Muscle of leg (tissue), 16 donors: ENCODE data around the gene CLN6. TPM values are rescaled to one million over a fixed set of nuclear protein-coding genes. Genes with fewer than 3 reads are reported as not detected.

Experiments used
- DNase-seq: peaks from one replicate; pipeline ENCODE4 v3.0.0; 2013
- H3K27ac ChIP-seq: one replicate; pipeline ENCODE4 v1.5.1; 2013; ENCODE audit warnings: mild to moderate bottlenecking, low read length, control low read depth
- H3K27me3 ChIP-seq: one replicate; pipeline ENCODE4 v1.6.1; 2013; ENCODE audit warnings: low read length; ENCODE audit not compliant: control insufficient read depth, insufficient read depth
- H3K36me3 ChIP-seq: one replicate; pipeline ENCODE4 v1.6.1; 2013; ENCODE audit warnings: low read length; ENCODE audit not compliant: control insufficient read depth, insufficient read depth
- H3K4me1 ChIP-seq: one replicate; pipeline ENCODE4 v1.6.1; 2013; ENCODE audit warnings: low read length; ENCODE audit not compliant: control insufficient read depth, insufficient read depth
- H3K4me3 ChIP-seq: one replicate; pipeline ENCODE4 v1.5.1; 2013; ENCODE audit warnings: low read length, control low read depth
- H3K9me3 ChIP-seq: replicated peaks from 2 replicates; pipeline ENCODE4 v1.6.1; 2013; ENCODE audit warnings: low read depth, low read length; ENCODE audit not compliant: control insufficient read depth
- WGBS: methylation state at CpG from one replicate; pipeline ENCODE4 v1.1.5; 2013; ENCODE audit warnings: missing lambda C conversion rate; ENCODE audit not compliant: insufficient coverage; 5-methylcytosine and 5-hydroxymethylcytosine counted together
- long read RNA-seq, 11 donors: transcript quantifications; one replicate each; lab custom pipeline, GENCODE V29; 2026
- polyA plus RNA-seq, 8 donors: library from polyadenylated mRNA; unstranded; fragments of 120-200 nt; gene quantifications; one replicate each; pipeline versions ENCODE4 v1.2.1 to v1.2.3, GENCODE V29; 2013; ENCODE audit warnings: inconsistent platforms in 1 of 8, low replicate concordance in 1 of 8; ENCODE audit not compliant: insufficient read length in 8 of 8, insufficient read depth in 1 of 8
- total RNA-seq: library from RNA; stranded (reverse); fragments of 120-200 nt; gene quantifications from one replicate; pipeline ENCODE4 v1.2.4, GENCODE V29; 2013

CLN6 gene
- total RNA-seq (8.2 TPM), polyA plus RNA-seq (10 to 100 TPM; 15.7 to 22.0 (median 18.6) TPM)
- long read RNA-seq, donor 1, partial matches to known transcripts = 0 of 2 reads
- long read RNA-seq, donor 1, other reads (novel, unspliced or antisense) = 0 of 2 reads
- long read RNA-seq, donor 2, partial matches to known transcripts = 0 of 2 reads
- long read RNA-seq, donor 2, other reads (novel, unspliced or antisense) = 0 of 2 reads
- long read RNA-seq, donor 3, transcript CLN6-201 (7 exons, 2,243 nt) = major isoform, 8 of 9 reads
- long read RNA-seq, donor 3, partial matches to known transcripts = 0 of 9 reads
- long read RNA-seq, donor 3, other reads (novel, unspliced or antisense) = 0 of 9 reads
- long read RNA-seq, donor 4, transcript CLN6-201 (7 exons, 2,243 nt) = major isoform, 7 of 8 reads
- long read RNA-seq, donor 4, partial matches to known transcripts = 0 of 8 reads
- long read RNA-seq, donor 4, other reads (novel, unspliced or antisense) = 0 of 8 reads
- long read RNA-seq, donor 5, transcript CLN6-201 (7 exons, 2,243 nt) = major isoform, 8 of 12 reads
- long read RNA-seq, donor 5, partial matches to known transcripts = 0 of 12 reads
- long read RNA-seq, donor 5, other reads (novel, unspliced or antisense) = 0 of 12 reads
- long read RNA-seq, donor 6, transcript CLN6-201 (7 exons, 2,243 nt) = major isoform, 7 of 10 reads
- long read RNA-seq, donor 6, partial matches to known transcripts = 0 of 10 reads
- long read RNA-seq, donor 6, other reads (novel, unspliced or antisense) = 0 of 10 reads
- long read RNA-seq, donor 7, partial matches to known transcripts = 0 of 5 reads
- long read RNA-seq, donor 7, other reads (novel, unspliced or antisense) = 0 of 5 reads
- long read RNA-seq, donor 8, partial matches to known transcripts = 0 of 3 reads
- long read RNA-seq, donor 8, other reads (novel, unspliced or antisense) = 0 of 3 reads
- long read RNA-seq, donor 9, partial matches to known transcripts = 0 of 7 reads
- long read RNA-seq, donor 9, other reads (novel, unspliced or antisense) = 0 of 7 reads
- long read RNA-seq, donor 10, partial matches to known transcripts = 0 of 7 reads
- long read RNA-seq, donor 10, other reads (novel, unspliced or antisense) = 0 of 7 reads
- long read RNA-seq, donor 11, partial matches to known transcripts = 0 of 2 reads
- long read RNA-seq, donor 11, other reads (novel, unspliced or antisense) = 0 of 2 reads

DNA sequence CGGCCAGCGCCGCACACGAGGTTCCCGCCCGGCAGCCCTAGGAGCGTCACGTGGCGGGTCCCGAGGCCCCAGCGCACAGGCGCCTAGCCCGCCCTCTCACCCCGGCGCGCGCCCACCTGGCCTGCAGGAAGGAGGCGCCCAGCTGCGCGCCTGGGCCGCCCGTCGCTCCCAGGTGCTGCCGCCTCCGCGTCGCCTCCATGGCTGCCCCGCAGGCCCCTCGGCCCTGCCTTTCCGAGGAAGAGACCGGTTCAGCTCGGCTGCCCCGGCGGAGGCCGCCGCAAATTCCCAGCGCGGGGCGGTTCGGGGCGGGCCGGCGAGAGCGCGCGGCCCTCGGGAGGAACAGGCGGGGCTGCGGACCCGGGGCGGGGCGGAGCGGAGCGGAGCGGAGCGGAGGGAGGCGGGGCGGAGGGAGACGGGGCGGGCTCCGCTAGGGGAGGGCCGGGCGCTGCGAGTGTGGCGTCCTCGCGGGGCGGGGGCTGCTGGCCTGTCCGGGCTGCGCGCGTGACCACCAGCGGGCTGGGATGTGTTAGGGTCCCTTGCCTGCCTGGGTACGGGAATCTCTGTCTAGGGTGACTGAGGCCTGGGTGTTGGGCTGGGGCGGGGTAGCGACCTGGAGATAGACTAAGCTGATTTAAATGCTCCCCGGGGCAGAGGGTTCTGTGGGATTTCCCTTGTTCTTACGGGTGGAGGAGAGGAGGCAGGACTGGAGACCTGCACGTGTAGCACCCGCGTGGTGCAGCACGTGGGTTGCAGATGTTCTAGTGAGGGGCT is at the start of gene CLN6:
CLN6 (minus strand) TSS at position 343 of the 771 bp plus-strand sequence; CDS start at position 199, 144 bp downstream.
- Histone ChIP-seq H3K27me3 (no peaks in the 10 kb centered on the region), H3K4me3 (peak within 1 kb of the TSS; percentile 65), H3K4me1 (peaks cover 21% of the 10 kb centered on the region), H3K9me3 (no peaks in the 10 kb centered on the region), H3K27ac (peak within 1 kb of the TSS; percentile 65), H3K36me3 (no peaks in the 10 kb centered on the region)
- DNase-seq = peak; percentile 90
- under 1% methylated on average over 77 of the region's 82 CpGs for WGBS

DNA sequence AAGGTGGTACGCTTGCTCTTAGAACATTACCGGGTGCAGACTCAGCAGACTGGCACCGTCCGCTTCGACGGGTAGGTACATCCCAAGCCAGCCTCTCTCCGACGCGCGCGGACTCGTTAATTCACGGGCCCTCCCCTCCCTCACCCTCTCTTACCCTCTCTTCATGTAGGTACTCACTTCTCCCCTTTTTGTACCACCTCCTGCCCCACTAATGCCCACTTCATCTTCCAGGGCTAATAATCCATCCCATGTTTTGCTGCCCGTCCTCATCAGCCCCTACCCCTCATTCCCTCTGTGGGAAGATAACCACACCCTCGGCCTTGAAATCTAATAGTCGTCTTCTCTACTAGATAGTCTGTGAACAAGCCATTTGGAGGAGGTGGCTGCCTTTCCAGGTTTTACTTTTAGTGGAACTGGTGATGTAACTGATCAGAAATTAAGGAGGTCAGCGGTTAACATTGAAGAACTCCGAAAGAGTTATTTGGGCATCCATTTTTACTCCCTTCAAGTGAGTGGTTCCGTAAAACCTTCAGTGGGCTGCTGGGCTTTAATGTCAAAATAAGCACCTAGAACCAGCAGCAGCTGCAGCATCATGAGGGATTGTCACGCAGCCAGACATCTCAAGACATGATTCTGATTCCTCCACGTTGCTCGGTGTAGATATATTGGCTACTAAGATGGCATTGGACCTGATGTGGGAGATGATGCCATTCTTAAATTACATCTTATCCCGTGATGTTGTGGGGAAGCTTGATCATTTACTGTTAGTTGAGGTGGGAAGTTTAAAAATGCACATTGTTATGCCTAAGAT is 49.3 kb upstream of the CLN6 start:
- WGBS = 0% methylated on average over 16 of the region's 23 CpGs
- peaks cover 6% of the 10 kb centered on the region for H3K36me3 ChIP-seq
- H3K27ac ChIP-seq = peak overlapping the region; percentile 99
- no peaks in the 10 kb centered on the region for H3K27me3 ChIP-seq
- DNase-seq = peak; percentile 54
- H3K9me3 ChIP-seq = no peaks in the 10 kb centered on the region
- H3K4me1 ChIP-seq = peaks cover 28% of the 10 kb centered on the region
- peak overlapping the region; percentile 96 for H3K4me3 ChIP-seq

DNA sequence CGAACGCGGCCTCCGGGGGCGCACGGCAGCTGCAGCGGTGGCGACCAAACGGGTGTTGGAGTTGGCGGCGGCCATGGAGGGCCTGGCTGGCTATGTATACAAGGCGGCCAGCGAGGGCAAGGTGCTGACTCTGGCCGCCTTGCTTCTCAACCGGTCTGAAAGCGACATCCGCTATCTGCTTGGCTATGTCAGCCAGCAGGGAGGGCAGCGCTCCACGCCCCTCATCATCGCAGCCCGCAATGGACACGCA is 48.7 kb upstream of the CLN6 start:
- Histone ChIP-seq H3K9me3 (no peaks in the 10 kb centered on the region), H3K27ac (peak overlapping the region; percentile 99), H3K4me3 (peak overlapping the region; percentile 96), H3K36me3 (peaks cover 6% of the 10 kb centered on the region), H3K4me1 (peaks cover 28% of the 10 kb centered on the region), H3K27me3 (no peaks in the 10 kb centered on the region)
- WGBS = 0% methylated on average over 22 of the region's 22 CpGs
- DNase-seq = no peak

DNA sequence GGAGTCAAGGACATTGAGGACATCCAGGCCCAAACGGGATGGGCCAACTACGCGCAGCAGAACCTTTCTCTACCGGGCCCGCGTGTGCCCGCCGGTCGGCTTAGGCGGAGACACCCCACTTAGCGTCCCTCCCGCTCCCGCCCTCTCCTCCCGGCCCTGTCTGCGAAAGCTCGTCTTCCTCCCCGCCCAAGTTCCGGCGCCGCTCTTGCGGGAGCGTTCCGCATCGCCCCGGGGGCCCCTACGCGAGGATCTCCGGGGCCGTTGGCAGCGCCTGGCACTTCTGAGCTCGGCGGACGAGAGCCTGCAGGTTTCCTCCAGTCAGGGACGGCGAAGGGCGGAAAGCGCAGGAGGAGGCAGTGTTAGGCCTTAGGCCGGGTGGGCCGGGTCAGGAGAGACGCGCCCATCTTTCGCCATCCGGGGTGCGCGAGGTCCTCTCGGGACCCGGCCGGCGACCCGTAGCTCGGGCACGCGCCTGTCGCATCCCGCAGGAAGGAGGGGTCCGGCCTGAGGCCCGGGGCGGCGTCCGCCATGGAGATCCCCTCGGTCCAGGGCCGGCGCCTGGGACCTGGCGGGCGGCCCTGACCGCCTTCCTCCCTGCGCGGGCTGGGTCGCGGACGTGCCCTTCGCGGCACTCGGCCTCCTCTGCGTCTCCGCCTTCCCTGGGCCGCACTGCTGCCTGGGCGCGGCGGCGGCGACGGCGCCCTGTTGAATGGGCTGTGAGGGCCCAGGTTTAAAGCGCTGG is 48.2 kb upstream of the CLN6 start, which contains the start of gene FEM1B:
FEM1B (plus strand) TSS at position 143 of the 742 bp plus-strand sequence. CDS start 673 bp downstream, outside the sequence.
- peaks cover 28% of the 10 kb centered on the region for H3K4me1 ChIP-seq
- DNase-seq = peak; percentile 98
- peak within 1 kb of the TSS; percentile 99 for H3K27ac ChIP-seq
- under 1% methylated on average over 85 of the region's 85 CpGs for WGBS
- H3K27me3 ChIP-seq = no peaks in the 10 kb centered on the region
- peak within 1 kb of the TSS; percentile 96 for H3K4me3 ChIP-seq
- peaks cover 6% of the 10 kb centered on the region for H3K36me3 ChIP-seq
- H3K9me3 ChIP-seq = no peaks in the 10 kb centered on the region

DNA sequence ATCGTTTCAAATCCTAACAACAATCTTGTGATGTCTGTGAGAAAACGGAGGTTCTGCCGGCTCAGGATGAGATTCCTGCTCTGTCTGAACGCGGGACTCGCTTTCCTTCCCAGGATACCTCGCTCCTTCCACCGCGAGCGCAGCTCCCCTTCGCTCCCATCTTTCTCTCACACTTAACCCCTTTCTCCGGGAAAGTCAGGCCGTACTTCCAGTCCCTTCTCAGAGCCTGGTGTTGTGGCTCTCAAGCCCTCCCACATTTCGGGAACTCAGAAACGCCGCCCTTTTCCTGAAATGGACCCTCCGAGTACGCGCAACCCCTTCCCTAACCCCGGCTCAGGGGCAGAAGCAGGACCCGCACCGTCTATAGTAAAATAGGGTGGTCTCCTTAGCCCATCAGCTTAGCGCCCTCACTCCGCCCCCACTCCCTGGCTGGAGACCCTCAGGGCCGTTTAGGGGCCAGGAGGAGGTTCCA is 47.6 kb upstream of the CLN6 start:
- peak overlapping the region; percentile 96 for H3K4me3 ChIP-seq
- H3K27ac ChIP-seq = peak overlapping the region; percentile 99
- H3K27me3 ChIP-seq = no peaks in the 10 kb centered on the region
- H3K4me1 ChIP-seq = peaks cover 28% of the 10 kb centered on the region
- peak; percentile 93 for DNase-seq
- H3K9me3 ChIP-seq = no peaks in the 10 kb centered on the region
- WGBS = 0% methylated on average over 18 of the region's 25 CpGs
- H3K36me3 ChIP-seq = peaks cover 6% of the 10 kb centered on the region

DNA sequence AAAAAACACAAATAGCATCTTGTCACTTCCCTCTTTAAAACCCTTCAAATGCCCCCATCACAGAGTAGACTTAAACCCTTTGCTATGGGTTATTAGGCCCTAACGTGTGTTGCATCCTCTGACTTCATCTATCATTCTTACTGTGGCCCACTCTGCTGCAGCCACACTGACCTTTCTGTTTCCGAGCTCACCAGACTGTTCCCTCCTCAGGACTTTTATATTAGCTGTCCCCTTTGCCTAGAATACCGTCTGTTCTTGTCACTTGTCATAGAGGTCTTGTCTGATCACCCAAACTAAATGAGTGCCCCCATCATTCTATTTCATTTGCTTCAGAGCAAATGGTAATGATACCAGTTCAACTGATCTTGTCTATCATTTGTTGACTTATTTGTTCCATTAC is 47.1 kb upstream of the CLN6 start:
- Histone ChIP-seq H3K36me3 (peaks cover 6% of the 10 kb centered on the region), H3K27ac (peak overlapping the region; percentile 99), H3K4me3 (peak overlapping the region; percentile 96), H3K9me3 (no peaks in the 10 kb centered on the region), H3K27me3 (no peaks in the 10 kb centered on the region), H3K4me1 (peaks cover 23% of the 10 kb centered on the region)
- WGBS = 18% methylated on average over 2 of the region's 3 CpGs
- no peak for DNase-seq

DNA sequence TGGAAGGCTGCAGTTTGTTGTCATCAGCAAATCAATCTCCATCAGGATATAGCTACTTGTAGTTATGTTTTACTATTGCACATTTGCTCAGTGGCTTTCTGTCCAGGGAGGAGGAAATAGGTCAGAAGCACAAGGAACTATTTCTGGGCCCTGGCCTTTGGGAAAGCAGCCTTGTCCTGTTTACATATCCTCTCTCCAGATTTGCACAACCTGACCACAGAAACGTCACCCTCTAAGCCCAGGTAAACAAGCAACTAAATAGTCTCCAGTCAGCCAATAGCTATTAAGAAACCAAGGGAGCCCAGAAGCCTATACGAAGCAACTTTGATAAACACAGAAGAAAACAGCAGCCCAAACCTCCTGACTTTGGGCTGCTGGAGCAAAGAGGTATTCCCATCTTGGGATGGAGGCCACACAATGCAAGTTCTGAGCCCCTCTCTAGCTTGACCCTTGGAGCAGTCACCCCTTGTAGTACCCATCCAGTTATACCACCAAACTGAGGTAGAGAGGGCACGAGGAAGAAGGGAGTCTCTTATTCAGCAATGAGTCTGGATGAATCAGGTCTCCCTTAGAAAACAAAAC is 45.7 kb upstream of the CLN6 start:
- Histone ChIP-seq H3K4me3 (no peak overlapping the region), H3K4me1 (peaks cover 17% of the 10 kb centered on the region), H3K27me3 (no peaks in the 10 kb centered on the region), H3K27ac (no peak overlapping the region), H3K36me3 (peaks cover 4% of the 10 kb centered on the region), H3K9me3 (no peaks in the 10 kb centered on the region)
- WGBS = 60% methylated on average over 1 of the region's 3 CpGs
- DNase-seq = no peak

DNA sequence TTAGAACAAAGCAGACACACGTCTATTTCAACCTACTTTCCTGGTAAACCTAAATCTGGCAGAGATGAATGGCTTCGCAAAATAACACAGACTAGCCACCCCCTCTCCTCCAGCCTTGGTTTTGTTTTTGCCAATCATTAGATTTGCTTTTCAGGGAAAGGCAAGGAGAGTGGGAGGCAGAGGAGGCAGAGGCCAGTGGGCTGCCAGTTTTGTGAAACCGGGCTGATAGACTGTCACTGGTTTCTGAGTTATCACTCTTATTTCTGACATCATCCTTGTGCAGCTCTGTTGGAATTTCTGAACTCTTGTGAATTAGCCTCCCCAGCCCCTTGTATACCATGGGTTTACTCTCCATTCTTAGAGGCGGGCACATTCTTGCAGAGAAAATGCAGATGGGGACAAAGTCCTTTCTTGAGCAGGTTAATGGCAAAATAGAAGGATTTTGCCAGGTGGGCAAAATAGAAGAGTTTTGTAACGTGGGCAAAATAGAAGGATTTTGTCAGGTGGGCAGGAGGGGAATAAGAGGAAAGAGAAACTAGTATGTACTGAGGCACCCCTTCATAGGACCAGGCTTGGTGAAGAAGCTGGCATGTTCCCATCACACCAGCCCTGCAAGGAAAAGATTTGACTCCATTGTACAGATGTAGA is 44.8 kb upstream of the CLN6 start:
- Histone ChIP-seq H3K4me1 (peaks cover 11% of the 10 kb centered on the region), H3K36me3 (peaks cover 2% of the 10 kb centered on the region)

More for the DNA sequence above, 44.8 kb upstream of the CLN6 start:
- 86% methylated on average over 1 of the region's 5 CpGs for WGBS
- Histone ChIP-seq H3K27ac (no peak overlapping the region), H3K27me3 (no peaks in the 10 kb centered on the region), H3K4me3 (no peak overlapping the region), H3K9me3 (no peaks in the 10 kb centered on the region)
- DNase-seq = no peak
